HEK293 (cell line): ENCODE data around the gene FAM181B.

Source experiments
- CTCF ChIA-PET: fragments of 350-600 bp; formaldehyde crosslinking; extraction: SDS; loops from one replicate; lab custom pipeline; 2021; ENCODE audit warnings: antibody characterized with exemption; lab: Yijun Ruan, JAX
- POLR2A ChIA-PET: fragments of 300-600 bp; formaldehyde crosslinking; extraction: SDS; loops from one replicate; lab custom pipeline; 2020; ENCODE audit warnings: antibody characterized with exemption, inconsistent platforms; lab: Yijun Ruan, JAX
- H3K27ac ChIP-seq: fragments of 200-500 bp; sonication (Bioruptor generic); 2 replicates; pipeline ENCODE4 v1.5.1; 2014; ENCODE audit warnings: low read depth, low read length, control low read depth, inconsistent platforms; ENCODE audit errors: extremely low read depth
- H3K36me3 ChIP-seq, 2 experiments: fragments of 200-500 bp in 1 of 2; sonication (Bioruptor generic) in 1 of 2; 1 replicate in 1 of 2; 2 replicates in 1 of 2; pipeline ENCODE4 v1.5.1; 2014 to 2017; ENCODE audit warnings: inconsistent platforms in 2 of 2, low read length in 2 of 2; ENCODE audit not compliant: control insufficient read depth in 2 of 2, insufficient read depth in 1 of 2
- H3K4me1 ChIP-seq: fragments of 200-500 bp; sonication (Bioruptor generic); 2 replicates; pipeline ENCODE4 v1.5.1; 2014; ENCODE audit warnings: mild to moderate bottlenecking, low read length, inconsistent platforms; ENCODE audit not compliant: control insufficient read depth, insufficient read depth
- H3K4me3 ChIP-seq: 2 replicates; pipeline ENCODE4 v1.5.1; 2011; ENCODE audit warnings: low read depth, mild to moderate bottlenecking, control low read depth, low read length, moderate library complexity
- H3K9me3 ChIP-seq: fragments of 200-500 bp; sonication (Bioruptor generic); 2 replicates; pipeline ENCODE4 v1.5.1; 2014; ENCODE audit warnings: low read depth, low read length, inconsistent platforms; ENCODE audit not compliant: control insufficient read depth, insufficient read depth
- GLIS2 ChIP-seq: fragments of 450-650 bp; formaldehyde crosslinking; IDR thresholded peaks from 2 replicates; pipeline ENCODE4 v1.5.1; 2016; ENCODE audit warnings: missing biosample characterization, missing genetic modification characterization
- KLF8 ChIP-seq: fragments of 450-650 bp; formaldehyde crosslinking; IDR thresholded peaks from 2 replicates; pipeline ENCODE4 v1.5.1; 2016; ENCODE audit warnings: missing biosample characterization, missing genetic modification characterization
- KLF9 ChIP-seq: fragments of 450-650 bp; formaldehyde crosslinking; IDR thresholded peaks from 2 replicates; pipeline ENCODE4 v1.5.1; 2016; ENCODE audit warnings: missing biosample characterization, missing genetic modification characterization, low read depth
- REPIN1 ChIP-seq: fragments of 450-650 bp; formaldehyde crosslinking; IDR thresholded peaks from 2 replicates; pipeline ENCODE4 v1.5.1; 2017; ENCODE audit warnings: missing biosample characterization, missing genetic modification characterization, low read depth
- SP2 ChIP-seq: fragments of 450-650 bp; formaldehyde crosslinking; IDR thresholded peaks from 2 replicates; pipeline ENCODE4 v1.5.1; 2016; ENCODE audit warnings: missing biosample characterization, missing genetic modification characterization
- SP3 ChIP-seq: fragments of 450-650 bp; formaldehyde crosslinking; IDR thresholded peaks from 2 replicates; pipeline ENCODE4 v1.5.1; 2016; ENCODE audit warnings: missing biosample characterization, missing genetic modification characterization
- TRIM28 ChIP-seq: IDR thresholded peaks from 2 replicates; pipeline ENCODE4 v1.6.1; 2011; ENCODE audit warnings: low read length, control low read depth, borderline replicate concordance
- ZBTB20 ChIP-seq: fragments of 450-650 bp; formaldehyde crosslinking; IDR thresholded peaks from 2 replicates; pipeline ENCODE4 v1.5.1; 2016; ENCODE audit warnings: missing biosample characterization, missing genetic modification characterization
- ZIC2 ChIP-seq: fragments of 450-650 bp; formaldehyde crosslinking; IDR thresholded peaks from 2 replicates; pipeline ENCODE4 v1.5.1; 2016; ENCODE audit warnings: missing biosample characterization, missing genetic modification characterization
- ZNF223 ChIP-seq: fragments of 450-650 bp; formaldehyde crosslinking; IDR thresholded peaks from 2 replicates; pipeline ENCODE4 v1.5.1; 2016; ENCODE audit warnings: missing biosample characterization, missing genetic modification characterization
- ZNF335 ChIP-seq: fragments of 450-650 bp; formaldehyde crosslinking; conservative IDR thresholded peaks from 2 replicates; pipeline ENCODE4 v1.5.1; 2016; ENCODE audit warnings: missing biosample characterization, missing genetic modification characterization
- ZNF600 ChIP-seq: fragments of 450-650 bp; formaldehyde crosslinking; IDR thresholded peaks from 2 replicates; pipeline ENCODE4 v1.5.1; 2016; ENCODE audit warnings: missing biosample characterization, missing genetic modification characterization
- ZNF777 ChIP-seq: fragments of 450-650 bp; formaldehyde crosslinking; IDR thresholded peaks from 2 replicates; pipeline ENCODE4 v1.5.1; 2017; ENCODE audit warnings: missing biosample characterization, missing genetic modification characterization, borderline replicate concordance
- ZXDB ChIP-seq: fragments of 450-650 bp; formaldehyde crosslinking; IDR thresholded peaks from 2 replicates; pipeline ENCODE4 v1.5.1; 2016; ENCODE audit warnings: missing biosample characterization, missing genetic modification characterization
- TF ChIP-seq, protein P1 (sequence below): sonication (generic); formaldehyde crosslinking; IDR thresholded peaks from 2 replicates; pipeline ENCODE4 v1.8.1; 2022; ENCODE audit warnings: mild to moderate bottlenecking, moderate library complexity, missing genetic modification reagents
- TF ChIP-seq, protein P2 (sequence below): fragments of 450-650 bp; formaldehyde crosslinking; optimal IDR thresholded peaks from 2 replicates; pipeline ENCODE3; 2016; ENCODE audit warnings: missing biosample characterization, mild to moderate bottlenecking, missing genetic modification characterization
- TF ChIP-seq, protein P3 (sequence below): fragments of 450-650 bp; formaldehyde crosslinking; IDR thresholded peaks from 2 replicates; pipeline ENCODE4 v1.5.1; 2016; ENCODE audit warnings: missing biosample characterization, missing genetic modification characterization
- TF ChIP-seq, protein P4 (sequence below): fragments of 450-650 bp; formaldehyde crosslinking; IDR thresholded peaks from 2 replicates; pipeline ENCODE4 v1.5.1; 2016; ENCODE audit warnings: missing biosample characterization, missing genetic modification characterization
- TF ChIP-seq, protein P5 (sequence below): fragments of 450-650 bp; formaldehyde crosslinking; IDR thresholded peaks from 2 replicates; pipeline ENCODE4 v1.5.1; 2016; ENCODE audit warnings: missing biosample characterization, missing genetic modification characterization
- TF ChIP-seq, protein P6 (sequence below): fragments of 450-650 bp; formaldehyde crosslinking; IDR thresholded peaks from 2 replicates; pipeline ENCODE4 v1.5.1; 2016; ENCODE audit warnings: missing biosample characterization, missing genetic modification characterization

Gene FAM181B, protein sequence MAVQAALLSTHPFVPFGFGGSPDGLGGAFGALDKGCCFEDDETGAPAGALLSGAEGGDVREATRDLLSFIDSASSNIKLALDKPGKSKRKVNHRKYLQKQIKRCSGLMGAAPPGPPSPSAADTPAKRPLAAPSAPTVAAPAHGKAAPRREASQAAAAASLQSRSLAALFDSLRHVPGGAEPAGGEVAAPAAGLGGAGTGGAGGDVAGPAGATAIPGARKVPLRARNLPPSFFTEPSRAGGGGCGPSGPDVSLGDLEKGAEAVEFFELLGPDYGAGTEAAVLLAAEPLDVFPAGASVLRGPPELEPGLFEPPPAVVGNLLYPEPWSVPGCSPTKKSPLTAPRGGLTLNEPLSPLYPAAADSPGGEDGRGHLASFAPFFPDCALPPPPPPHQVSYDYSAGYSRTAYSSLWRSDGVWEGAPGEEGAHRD

DNA sequence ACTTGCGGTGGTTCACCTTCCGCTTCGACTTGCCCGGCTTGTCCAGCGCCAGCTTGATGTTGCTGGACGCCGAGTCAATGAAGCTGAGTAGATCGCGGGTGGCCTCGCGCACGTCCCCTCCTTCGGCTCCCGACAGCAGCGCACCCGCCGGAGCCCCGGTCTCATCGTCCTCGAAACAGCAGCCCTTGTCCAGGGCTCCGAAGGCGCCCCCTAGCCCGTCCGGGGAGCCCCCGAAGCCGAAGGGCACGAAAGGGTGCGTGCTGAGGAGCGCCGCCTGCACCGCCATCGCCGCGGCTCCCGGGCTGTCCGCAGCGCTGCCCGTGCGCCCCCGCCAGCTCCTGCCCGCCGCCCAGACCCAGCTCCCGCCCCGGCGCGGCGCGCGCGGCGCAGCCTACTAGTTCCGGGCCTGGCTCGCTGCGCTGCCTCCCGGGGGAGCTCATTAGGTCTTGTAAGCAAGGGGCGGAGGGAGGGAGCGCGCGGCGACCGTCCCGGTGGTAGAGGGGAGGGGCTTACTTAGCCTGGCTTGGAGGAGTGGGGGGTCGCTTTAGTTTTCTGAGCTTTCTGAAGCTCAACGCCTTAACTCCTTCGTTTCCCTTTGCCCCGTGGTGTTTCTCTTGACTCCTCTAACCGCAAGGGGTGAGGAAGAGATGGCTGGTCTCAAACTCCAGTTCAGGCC lies at the start of gene FAM181B:
FAM181B (minus strand) TSS at position 421 of the 676 bp plus-strand sequence; CDS start at position 286, 135 bp downstream.
- Histone ChIP-seq H3K4me1 (no peaks in the 10 kb centered on the region), H3K36me3 (no peaks in the 10 kb centered on the region), H3K27ac (peak within 1 kb of the TSS; percentile 37; the same call in 1 of the 2 replicates), H3K9me3 (no peaks in the 10 kb centered on the region), H3K4me3 (peak within 1 kb of the TSS; percentile 46)
- ChIA-PET POLR2A (interaction anchor here (1.4 kb wide), 1 partner anchor 423 kb away, joined by 3 read pairs; the partner anchor contains the start of gene PCF11), CTCF (interaction anchor here (0.6 to 1.9 kb wide), 9 partner anchors 14 to 1188 kb away, joined by 3 to 6 read pairs (median 3); no protein-coding TSS in a partner anchor)
- no peak for TF ChIP-seq ZNF223 (tag by site-specific recombination)
- peak; percentile 17; the same call in 1 of the 2 replicates for TF ChIP-seq TRIM28
- TF ChIP-seq, protein P1, sequence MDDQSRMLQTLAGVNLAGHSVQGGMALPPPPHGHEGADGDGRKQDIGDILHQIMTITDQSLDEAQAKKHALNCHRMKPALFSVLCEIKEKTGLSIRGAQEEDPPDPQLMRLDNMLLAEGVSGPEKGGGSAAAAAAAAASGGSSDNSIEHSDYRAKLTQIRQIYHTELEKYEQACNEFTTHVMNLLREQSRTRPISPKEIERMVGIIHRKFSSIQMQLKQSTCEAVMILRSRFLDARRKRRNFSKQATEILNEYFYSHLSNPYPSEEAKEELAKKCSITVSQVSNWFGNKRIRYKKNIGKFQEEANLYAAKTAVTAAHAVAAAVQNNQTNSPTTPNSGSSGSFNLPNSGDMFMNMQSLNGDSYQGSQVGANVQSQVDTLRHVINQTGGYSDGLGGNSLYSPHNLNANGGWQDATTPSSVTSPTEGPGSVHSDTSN (CRISPR knock-in tag), result no peak
- TF ChIP-seq SP3, result peak; percentile 16; the same call in 1 of the 2 replicates
- 0 out of 2 replicates have a peak, but pooled peaks have one; percentile 20 for TF ChIP-seq ZNF600 (tag by site-specific recombination)
- TF ChIP-seq KLF9 (tag by site-specific recombination), result 0 out of 2 replicates have a peak, but pooled peaks have one; percentile 26
- TF ChIP-seq ZBTB20, result peak; percentile 54; the same call in 1 of the 2 replicates
- no peak for TF ChIP-seq ZNF777
- no peak for TF ChIP-seq KLF8 (tag by site-specific recombination)
- TF ChIP-seq GLIS2 (tag by site-specific recombination), result peak; percentile 34
- TF ChIP-seq SP2 (tag by site-specific recombination), result peak; percentile 68
- TF ChIP-seq ZNF335 (tag by site-specific recombination), result peak; percentile 62
- TF ChIP-seq, protein P2, sequence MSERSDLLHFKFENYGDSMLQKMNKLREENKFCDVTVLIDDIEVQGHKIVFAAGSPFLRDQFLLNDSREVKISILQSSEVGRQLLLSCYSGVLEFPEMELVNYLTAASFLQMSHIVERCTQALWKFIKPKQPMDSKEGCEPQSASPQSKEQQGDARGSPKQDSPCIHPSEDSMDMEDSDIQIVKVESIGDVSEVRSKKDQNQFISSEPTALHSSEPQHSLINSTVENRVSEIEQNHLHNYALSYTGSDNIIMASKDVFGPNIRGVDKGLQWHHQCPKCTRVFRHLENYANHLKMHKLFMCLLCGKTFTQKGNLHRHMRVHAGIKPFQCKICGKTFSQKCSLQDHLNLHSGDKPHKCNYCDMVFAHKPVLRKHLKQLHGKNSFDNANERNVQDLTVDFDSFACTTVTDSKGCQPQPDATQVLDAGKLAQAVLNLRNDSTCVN (tag by site-specific recombination), result peak; percentile 70
- TF ChIP-seq, protein P3, sequence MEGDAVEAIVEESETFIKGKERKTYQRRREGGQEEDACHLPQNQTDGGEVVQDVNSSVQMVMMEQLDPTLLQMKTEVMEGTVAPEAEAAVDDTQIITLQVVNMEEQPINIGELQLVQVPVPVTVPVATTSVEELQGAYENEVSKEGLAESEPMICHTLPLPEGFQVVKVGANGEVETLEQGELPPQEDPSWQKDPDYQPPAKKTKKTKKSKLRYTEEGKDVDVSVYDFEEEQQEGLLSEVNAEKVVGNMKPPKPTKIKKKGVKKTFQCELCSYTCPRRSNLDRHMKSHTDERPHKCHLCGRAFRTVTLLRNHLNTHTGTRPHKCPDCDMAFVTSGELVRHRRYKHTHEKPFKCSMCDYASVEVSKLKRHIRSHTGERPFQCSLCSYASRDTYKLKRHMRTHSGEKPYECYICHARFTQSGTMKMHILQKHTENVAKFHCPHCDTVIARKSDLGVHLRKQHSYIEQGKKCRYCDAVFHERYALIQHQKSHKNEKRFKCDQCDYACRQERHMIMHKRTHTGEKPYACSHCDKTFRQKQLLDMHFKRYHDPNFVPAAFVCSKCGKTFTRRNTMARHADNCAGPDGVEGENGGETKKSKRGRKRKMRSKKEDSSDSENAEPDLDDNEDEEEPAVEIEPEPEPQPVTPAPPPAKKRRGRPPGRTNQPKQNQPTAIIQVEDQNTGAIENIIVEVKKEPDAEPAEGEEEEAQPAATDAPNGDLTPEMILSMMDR (tag by site-specific recombination), result peak; percentile 39; the same call in 1 of the 2 replicates
- TF ChIP-seq, protein P4, sequence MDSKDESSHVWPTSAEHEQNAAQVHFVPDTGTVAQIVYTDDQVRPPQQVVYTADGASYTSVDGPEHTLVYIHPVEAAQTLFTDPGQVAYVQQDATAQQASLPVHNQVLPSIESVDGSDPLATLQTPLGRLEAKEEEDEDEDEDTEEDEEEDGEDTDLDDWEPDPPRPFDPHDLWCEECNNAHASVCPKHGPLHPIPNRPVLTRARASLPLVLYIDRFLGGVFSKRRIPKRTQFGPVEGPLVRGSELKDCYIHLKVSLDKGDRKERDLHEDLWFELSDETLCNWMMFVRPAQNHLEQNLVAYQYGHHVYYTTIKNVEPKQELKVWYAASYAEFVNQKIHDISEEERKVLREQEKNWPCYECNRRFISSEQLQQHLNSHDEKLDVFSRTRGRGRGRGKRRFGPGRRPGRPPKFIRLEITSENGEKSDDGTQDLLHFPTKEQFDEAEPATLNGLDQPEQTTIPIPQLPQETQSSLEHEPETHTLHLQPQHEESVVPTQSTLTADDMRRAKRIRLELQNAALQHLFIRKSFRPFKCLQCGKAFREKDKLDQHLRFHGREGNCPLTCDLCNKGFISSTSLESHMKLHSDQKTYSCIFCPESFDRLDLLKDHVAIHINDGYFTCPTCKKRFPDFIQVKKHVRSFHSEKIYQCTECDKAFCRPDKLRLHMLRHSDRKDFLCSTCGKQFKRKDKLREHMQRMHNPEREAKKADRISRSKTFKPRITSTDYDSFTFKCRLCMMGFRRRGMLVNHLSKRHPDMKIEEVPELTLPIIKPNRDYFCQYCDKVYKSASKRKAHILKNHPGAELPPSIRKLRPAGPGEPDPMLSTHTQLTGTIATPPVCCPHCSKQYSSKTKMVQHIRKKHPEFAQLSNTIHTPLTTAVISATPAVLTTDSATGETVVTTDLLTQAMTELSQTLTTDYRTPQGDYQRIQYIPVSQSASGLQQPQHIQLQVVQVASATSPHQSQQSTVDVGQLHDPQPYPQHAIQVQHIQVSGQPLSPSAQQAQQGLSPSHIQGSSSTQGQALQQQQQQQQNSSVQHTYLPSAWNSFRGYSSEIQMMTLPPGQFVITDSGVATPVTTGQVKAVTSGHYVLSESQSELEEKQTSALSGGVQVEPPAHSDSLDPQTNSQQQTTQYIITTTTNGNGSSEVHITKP (tag by site-specific recombination), result peak; percentile 77
- no peak for TF ChIP-seq REPIN1 (tag by site-specific recombination)
- TF ChIP-seq, protein P5, sequence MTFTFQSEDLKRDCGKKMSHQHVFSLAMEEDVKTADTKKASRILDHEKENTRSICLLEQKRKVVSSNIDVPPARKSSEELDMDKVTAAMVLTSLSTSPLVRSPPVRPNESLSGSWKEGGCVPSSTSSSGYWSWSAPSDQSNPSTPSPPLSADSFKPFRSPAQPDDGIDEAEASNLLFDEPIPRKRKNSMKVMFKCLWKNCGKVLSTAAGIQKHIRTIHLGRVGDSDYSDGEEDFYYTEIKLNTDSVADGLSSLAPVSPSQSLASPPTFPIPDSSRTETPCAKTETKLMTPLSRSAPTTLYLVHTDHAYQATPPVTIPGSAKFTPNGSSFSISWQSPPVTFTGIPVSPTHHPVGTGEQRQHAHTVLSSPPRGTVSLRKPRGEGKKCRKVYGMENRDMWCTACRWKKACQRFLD (tag by site-specific recombination), result no peak
- TF ChIP-seq ZIC2 (tag by site-specific recombination), result 0 out of 2 replicates have a peak, but pooled peaks have one; percentile 30
- TF ChIP-seq, protein P6, sequence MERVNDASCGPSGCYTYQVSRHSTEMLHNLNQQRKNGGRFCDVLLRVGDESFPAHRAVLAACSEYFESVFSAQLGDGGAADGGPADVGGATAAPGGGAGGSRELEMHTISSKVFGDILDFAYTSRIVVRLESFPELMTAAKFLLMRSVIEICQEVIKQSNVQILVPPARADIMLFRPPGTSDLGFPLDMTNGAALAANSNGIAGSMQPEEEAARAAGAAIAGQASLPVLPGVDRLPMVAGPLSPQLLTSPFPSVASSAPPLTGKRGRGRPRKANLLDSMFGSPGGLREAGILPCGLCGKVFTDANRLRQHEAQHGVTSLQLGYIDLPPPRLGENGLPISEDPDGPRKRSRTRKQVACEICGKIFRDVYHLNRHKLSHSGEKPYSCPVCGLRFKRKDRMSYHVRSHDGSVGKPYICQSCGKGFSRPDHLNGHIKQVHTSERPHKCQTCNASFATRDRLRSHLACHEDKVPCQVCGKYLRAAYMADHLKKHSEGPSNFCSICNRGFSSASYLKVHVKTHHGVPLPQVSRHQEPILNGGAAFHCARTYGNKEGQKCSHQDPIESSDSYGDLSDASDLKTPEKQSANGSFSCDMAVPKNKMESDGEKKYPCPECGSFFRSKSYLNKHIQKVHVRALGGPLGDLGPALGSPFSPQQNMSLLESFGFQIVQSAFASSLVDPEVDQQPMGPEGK, result 0 out of 2 replicates have a peak, but pooled peaks have one; percentile 11
- TF ChIP-seq ZXDB (tag by site-specific recombination), result 0 out of 2 replicates have a peak, but pooled peaks have one; percentile 7
